ENCODE measurements around the gene SPATA3. TPM values are rescaled to one million over a fixed set of nuclear protein-coding genes. Genes with fewer than 3 reads are reported as not detected.
"Not testable (repeated sequence)": the region's sequence is repeated elsewhere in the genome, so short reads cannot be mapped to it uniquely, and the experiment has no call there.

Gene SPATA3
- total RNA-seq, 1 donor from 2014 or later, result not detected

GRCh38 chr2:231016566-231017230 lies 20.8 kb downstream of the SPATA3 start:
- H3K9me3 ChIP-seq (ENCODE audit: control insufficient read depth in 3 of 3, low read length in 3 of 3), result no peaks in the 10 kb centered on the region
- no peak overlapping the region for H3K9ac ChIP-seq (ENCODE audit: low read depth in 1 of 3, low read length in 3 of 3)
- H3K27ac ChIP-seq (ENCODE audit: low read depth, low read length), result no peak overlapping the region
- peaks cover 4 to 33% (median 15%) of the 10 kb centered on the region in 3 donors for H3K27me3 ChIP-seq (ENCODE audit: control insufficient read depth in 3 of 3, insufficient read depth in 3 of 3, low read length in 3 of 3)
- H3K36me3 ChIP-seq (ENCODE audit: control insufficient read depth in 3 of 3, insufficient read depth in 3 of 3, low read length in 3 of 3), result no peaks in the 10 kb centered on the region
- no peaks in the 10 kb centered on the region for H3K4me1 ChIP-seq (ENCODE audit: control insufficient read depth in 3 of 3, insufficient read depth in 3 of 3, low read length in 3 of 3)
- no peak overlapping the region for H3K4me3 ChIP-seq (ENCODE audit: low read length in 3 of 3)

- peaks cover 4 to 31% (median 13%) of the 10 kb centered on the region in 3 donors for H3K27me3 ChIP-seq (ENCODE audit: control insufficient read depth in 3 of 3, insufficient read depth in 3 of 3, low read length in 3 of 3)
- H3K36me3 ChIP-seq (ENCODE audit: control insufficient read depth in 3 of 3, insufficient read depth in 3 of 3, low read length in 3 of 3), result no peaks in the 10 kb centered on the region
- H3K9ac ChIP-seq (ENCODE audit: low read depth in 1 of 3, low read length in 3 of 3), result no peak overlapping the region
- no peak overlapping the region for H3K4me3 ChIP-seq (ENCODE audit: low read length in 3 of 3)
- H3K27ac ChIP-seq (ENCODE audit: low read depth, low read length), result no peak overlapping the region
- no peaks in the 10 kb centered on the region for H3K9me3 ChIP-seq (ENCODE audit: control insufficient read depth in 3 of 3, low read length in 3 of 3)
- H3K4me1 ChIP-seq (ENCODE audit: control insufficient read depth in 3 of 3, insufficient read depth in 3 of 3, low read length in 3 of 3), result no peaks in the 10 kb centered on the region
Measured at GRCh38 chr2:231017231-231017598, 21.3 kb downstream of the SPATA3 start.

GRCh38 chr2:231018184-231018583 lies 22.3 kb downstream of the SPATA3 start:
- no peak overlapping the region for H3K27ac ChIP-seq (ENCODE audit: low read depth, low read length)
- H3K9me3 ChIP-seq (ENCODE audit: control insufficient read depth in 3 of 3, low read length in 3 of 3), result no peaks in the 10 kb centered on the region
- H3K36me3 ChIP-seq (ENCODE audit: control insufficient read depth in 3 of 3, insufficient read depth in 3 of 3, low read length in 3 of 3), result no peaks in the 10 kb centered on the region
- no peak overlapping the region for H3K9ac ChIP-seq (ENCODE audit: low read depth in 1 of 3, low read length in 3 of 3)
- peaks cover 4 to 23% (median 13%) of the 10 kb centered on the region in 3 donors for H3K27me3 ChIP-seq (ENCODE audit: control insufficient read depth in 3 of 3, insufficient read depth in 3 of 3, low read length in 3 of 3)
- H3K4me1 ChIP-seq (ENCODE audit: control insufficient read depth in 3 of 3, insufficient read depth in 3 of 3, low read length in 3 of 3), result no peaks in the 10 kb centered on the region
- H3K4me3 ChIP-seq (ENCODE audit: low read length in 3 of 3), result no peak overlapping the region

GRCh38 chr2:231025059-231025458 lies 29.1 kb downstream of the SPATA3 start:
- H3K27me3 ChIP-seq (ENCODE audit: control insufficient read depth in 3 of 3, insufficient read depth in 3 of 3, low read length in 3 of 3); H3K9me3 ChIP-seq (ENCODE audit: control insufficient read depth in 3 of 3, low read length in 3 of 3); H3K27ac ChIP-seq (ENCODE audit: low read depth, low read length); H3K4me1 ChIP-seq (ENCODE audit: control insufficient read depth in 3 of 3, insufficient read depth in 3 of 3, low read length in 3 of 3); H3K36me3 ChIP-seq (ENCODE audit: control insufficient read depth in 3 of 3, insufficient read depth in 3 of 3, low read length in 3 of 3); H3K9ac ChIP-seq (ENCODE audit: low read depth in 1 of 3, low read length in 3 of 3); H3K4me3 ChIP-seq (ENCODE audit: low read length in 3 of 3): not testable (repeated sequence)

- peaks cover 0 to 3% (median 0%) of the 10 kb centered on the region in 3 donors for H3K9me3 ChIP-seq (ENCODE audit: control insufficient read depth in 3 of 3, low read length in 3 of 3)
- no peak overlapping the region for H3K27ac ChIP-seq (ENCODE audit: low read depth, low read length)
- no peaks in the 10 kb centered on the region for H3K36me3 ChIP-seq (ENCODE audit: control insufficient read depth in 3 of 3, insufficient read depth in 3 of 3, low read length in 3 of 3)
- no peaks in the 10 kb centered on the region for H3K4me1 ChIP-seq (ENCODE audit: control insufficient read depth in 3 of 3, insufficient read depth in 3 of 3, low read length in 3 of 3)
- H3K27me3 ChIP-seq (ENCODE audit: control insufficient read depth in 3 of 3, insufficient read depth in 3 of 3, low read length in 3 of 3), result peaks cover 3 to 8% (median 3%) of the 10 kb centered on the region in 3 donors
- H3K9ac ChIP-seq (ENCODE audit: low read depth in 1 of 3, low read length in 3 of 3), result no peak overlapping the region
- no peak overlapping the region for H3K4me3 ChIP-seq (ENCODE audit: low read length in 3 of 3)
Measured at GRCh38 chr2:231028889-231029288, 33.0 kb downstream of the SPATA3 start.

- Histone ChIP-seq H3K9me3 (ENCODE audit: control insufficient read depth in 3 of 3, low read length in 3 of 3) (peaks cover 0 to 3% (median 0%) of the 10 kb centered on the region in 3 donors), H3K4me1 (ENCODE audit: control insufficient read depth in 3 of 3, insufficient read depth in 3 of 3, low read length in 3 of 3) (no peaks in the 10 kb centered on the region), H3K27ac (ENCODE audit: low read depth, low read length) (no peak overlapping the region), H3K4me3 (ENCODE audit: low read length in 3 of 3) (no peak overlapping the region), H3K27me3 (ENCODE audit: control insufficient read depth in 3 of 3, insufficient read depth in 3 of 3, low read length in 3 of 3) (peaks cover 5 to 8% (median 5%) of the 10 kb centered on the region in 3 donors), H3K9ac (ENCODE audit: low read depth in 1 of 3, low read length in 3 of 3) (no peak overlapping the region), H3K36me3 (ENCODE audit: control insufficient read depth in 3 of 3, insufficient read depth in 3 of 3, low read length in 3 of 3) (no peaks in the 10 kb centered on the region)
Measured at GRCh38 chr2:231029563-231029962, 33.6 kb downstream of the SPATA3 start.

- Histone ChIP-seq H3K36me3 (ENCODE audit: control insufficient read depth in 3 of 3, insufficient read depth in 3 of 3, low read length in 3 of 3) (no peaks in the 10 kb centered on the region), H3K27ac (ENCODE audit: low read depth, low read length) (no peak overlapping the region), H3K4me1 (ENCODE audit: control insufficient read depth in 3 of 3, insufficient read depth in 3 of 3, low read length in 3 of 3) (no peaks in the 10 kb centered on the region), H3K9me3 (ENCODE audit: control insufficient read depth in 3 of 3, low read length in 3 of 3) (peaks cover 0 to 3% (median 0%) of the 10 kb centered on the region in 3 donors), H3K27me3 (ENCODE audit: control insufficient read depth in 3 of 3, insufficient read depth in 3 of 3, low read length in 3 of 3) (peaks cover 5 to 9% (median 6%) of the 10 kb centered on the region in 3 donors), H3K4me3 (ENCODE audit: low read length in 3 of 3) (no peak overlapping the region), H3K9ac (ENCODE audit: low read depth in 1 of 3, low read length in 3 of 3) (no peak overlapping the region)
Measured at GRCh38 chr2:231030725-231031124, 34.8 kb downstream of the SPATA3 start.

- Histone ChIP-seq H3K27me3 (ENCODE audit: control insufficient read depth in 3 of 3, insufficient read depth in 3 of 3, low read length in 3 of 3) (peaks cover 16 to 20% (median 19%) of the 10 kb centered on the region in 3 donors), H3K27ac (ENCODE audit: low read depth, low read length) (no peak overlapping the region), H3K36me3 (ENCODE audit: control insufficient read depth in 3 of 3, insufficient read depth in 3 of 3, low read length in 3 of 3) (no peaks in the 10 kb centered on the region), H3K9ac (ENCODE audit: low read depth in 1 of 3, low read length in 3 of 3) (no peak overlapping the region), H3K9me3 (ENCODE audit: control insufficient read depth in 3 of 3, low read length in 3 of 3) (peaks cover 0 to 3% (median 0%) of the 10 kb centered on the region in 3 donors), H3K4me1 (ENCODE audit: control insufficient read depth in 3 of 3, insufficient read depth in 3 of 3, low read length in 3 of 3) (no peaks in the 10 kb centered on the region), H3K4me3 (ENCODE audit: low read length in 3 of 3) (no peak overlapping the region)
Measured at GRCh38 chr2:231032575-231033140, 36.7 kb downstream of the SPATA3 start.

- no peaks in the 10 kb centered on the region for H3K36me3 ChIP-seq (ENCODE audit: control insufficient read depth in 3 of 3, insufficient read depth in 3 of 3, low read length in 3 of 3)
- H3K4me1 ChIP-seq (ENCODE audit: control insufficient read depth in 3 of 3, insufficient read depth in 3 of 3, low read length in 3 of 3), result no peaks in the 10 kb centered on the region
- no peak overlapping the region for H3K27ac ChIP-seq (ENCODE audit: low read depth, low read length)
- no peak overlapping the region for H3K4me3 ChIP-seq (ENCODE audit: low read length in 3 of 3)
- H3K9ac ChIP-seq (ENCODE audit: low read depth in 1 of 3, low read length in 3 of 3), result no peak overlapping the region
- peaks cover 21 to 25% (median 24%) of the 10 kb centered on the region in 3 donors for H3K27me3 ChIP-seq (ENCODE audit: control insufficient read depth in 3 of 3, insufficient read depth in 3 of 3, low read length in 3 of 3)
- peaks cover 0 to 3% (median 0%) of the 10 kb centered on the region in 3 donors for H3K9me3 ChIP-seq (ENCODE audit: control insufficient read depth in 3 of 3, low read length in 3 of 3)
Measured at GRCh38 chr2:231033147-231034132, 37.5 kb downstream of the SPATA3 start.
